Measurements from ENCODE around the gene BANF2.
"Not testable (repeated sequence)": the region's sequence is repeated elsewhere in the genome, so short reads cannot be mapped to it uniquely, and the experiment has no call there.

The BANF2 gene

DNA sequence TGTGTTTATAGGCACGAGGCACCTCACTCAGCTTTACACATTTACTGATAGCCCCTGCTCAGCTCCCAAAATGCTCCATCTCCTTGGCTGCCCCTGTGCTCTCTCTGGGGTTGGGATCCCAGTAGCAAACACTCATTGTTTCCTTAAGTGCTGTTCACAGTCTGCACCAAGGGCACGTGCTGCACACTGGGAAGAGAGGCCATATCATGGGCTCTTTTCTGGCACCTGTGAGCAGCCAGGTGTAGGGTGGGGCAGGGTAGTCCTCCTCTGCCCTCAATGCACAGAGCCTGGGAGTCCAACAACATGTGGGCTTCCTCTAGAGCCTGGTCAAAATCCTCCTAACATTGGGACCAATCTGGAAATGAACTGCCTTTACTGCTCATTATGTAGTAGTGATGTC lies 67.9 kb downstream of the BANF2 start:
- DNase-seq = peak in 1 of 2 experiments; percentile 9

DNA sequence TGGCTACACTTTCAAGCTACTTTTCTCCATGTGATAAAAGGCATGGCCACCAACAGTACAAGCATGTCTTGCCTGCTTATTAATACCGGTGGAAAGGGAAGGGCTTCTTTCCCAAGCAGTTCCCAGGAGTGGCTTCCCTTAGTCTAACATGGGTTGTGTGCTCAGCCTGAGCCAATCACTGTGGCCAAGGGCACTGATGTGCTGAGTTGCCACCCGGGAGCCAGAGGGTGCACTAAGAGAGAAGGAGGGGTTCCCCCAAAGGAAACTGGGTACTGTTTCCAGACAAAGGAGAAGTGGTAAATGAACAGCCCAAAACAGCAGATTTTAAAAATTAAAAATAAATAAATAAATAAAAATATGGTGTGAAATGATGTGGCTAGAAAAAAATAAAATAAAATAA lies 68.5 kb downstream of the BANF2 start:
- no peak for DNase-seq

- DNase-seq = not testable (repeated sequence)
These were observed 70.0 kb downstream of the BANF2 start for GRCh38 chr20:17769716-17770115.

GRCh38 chr20:17771206-17772004 lies 71.6 kb downstream of the BANF2 start:
- DNase-seq = peak in 1 of 2 experiments; percentile 21

DNA sequence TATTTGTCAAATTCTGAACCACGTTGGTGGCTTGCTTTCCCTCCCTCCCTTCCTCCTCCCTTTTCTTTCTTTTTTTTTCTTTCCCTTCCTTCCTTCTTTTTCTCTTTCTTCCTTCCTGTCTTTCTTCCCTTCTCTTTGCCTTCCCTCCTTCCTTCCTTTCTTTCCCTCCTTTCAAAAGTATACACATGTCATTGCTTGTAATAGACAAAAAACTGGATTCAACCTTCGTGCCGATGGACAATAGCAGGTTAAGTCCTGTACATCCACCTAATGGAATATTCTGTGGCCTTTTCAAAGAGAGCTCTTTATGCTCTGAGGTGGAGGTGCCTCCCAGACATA lies 72.2 kb downstream of the BANF2 start:
- DNase-seq = no peak

GRCh38 chr20:17773619-17774018 lies 73.9 kb downstream of the BANF2 start:
- no peak for DNase-seq

DNA sequence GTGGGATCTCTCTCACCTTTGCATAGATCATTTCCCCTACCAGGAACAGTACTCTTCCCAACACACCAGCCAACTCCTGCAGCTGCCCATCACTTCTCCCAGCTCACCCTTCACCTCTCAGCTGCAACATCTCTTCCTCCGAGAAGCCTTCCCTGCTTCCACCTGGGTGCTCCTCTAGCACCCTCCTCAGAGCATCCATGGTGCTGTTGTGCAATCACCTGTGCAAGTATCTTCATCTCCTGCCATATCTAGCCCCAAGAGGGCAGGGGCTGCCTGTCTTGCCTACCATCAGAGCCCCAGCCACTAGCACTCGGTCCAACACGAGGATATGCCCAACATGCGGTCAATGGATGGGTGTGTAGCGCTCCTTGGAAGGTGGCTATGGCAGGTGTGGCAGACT lies 75.8 kb downstream of the BANF2 start:
- no peak for DNase-seq

GRCh38 chr20:17776551-17776950 lies 76.8 kb downstream of the BANF2 start:
- no peak for DNase-seq

- not testable (repeated sequence) for DNase-seq
These were observed 79.2 kb downstream of the BANF2 start for GRCh38 chr20:17779011-17779410.

DNA sequence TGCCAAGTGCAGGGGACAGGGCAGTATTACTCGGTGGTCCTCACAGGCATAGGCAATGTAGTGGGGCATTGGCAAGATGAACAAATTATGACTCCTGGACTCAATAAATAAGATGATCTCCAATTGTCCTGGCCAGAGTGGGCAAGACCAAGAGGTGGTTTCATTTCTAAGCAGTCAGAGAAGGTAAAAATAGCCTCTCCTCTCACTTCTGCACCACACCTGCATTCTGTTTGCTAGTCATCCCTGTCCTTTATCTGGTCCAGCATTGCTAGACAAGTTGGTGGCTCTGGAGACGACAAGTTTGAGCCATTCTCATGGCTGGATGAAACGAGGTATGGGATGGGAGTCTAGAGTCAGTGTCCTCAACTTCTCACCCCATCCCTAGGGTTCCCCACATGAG lies 83.0 kb downstream of the BANF2 start:
- no peak for DNase-seq

DNA sequence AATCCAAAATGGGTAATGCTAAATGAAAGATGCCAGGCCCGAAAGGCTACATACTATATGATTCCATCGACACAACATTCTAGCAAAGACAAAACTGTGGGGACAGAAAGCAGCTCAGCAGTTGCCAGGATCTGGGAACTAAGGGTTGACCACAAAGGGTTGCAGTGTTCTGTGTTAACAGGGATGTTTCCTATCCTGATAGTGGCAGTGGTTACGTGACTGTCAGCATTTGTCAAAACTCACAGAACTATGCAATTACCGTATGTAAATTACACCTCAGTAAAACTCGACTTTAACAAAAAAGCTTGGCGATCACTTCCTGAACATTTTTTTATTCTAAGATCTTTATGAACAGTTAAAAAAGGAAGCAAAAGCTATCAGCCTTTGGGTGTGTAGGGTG lies 83.9 kb downstream of the BANF2 start:
- DNase-seq = no peak

GRCh38 chr20:17785007-17785406 lies 85.2 kb downstream of the BANF2 start:
- DNase-seq = no peak

Data from NCI-H187 (cell line).